Peyer's patch (tissue), 4 donors: ENCODE measurements around the gene FLRT2. TPM values are rescaled to one million over a fixed set of nuclear protein-coding genes. Genes with fewer than 3 reads are reported as not detected.

ENCODE experiments used
- DNase-seq, 3 donors: peaks; one replicate each; pipeline ENCODE4 v3.0.0-alpha.2; 2017 to 2019
- H3K27ac ChIP-seq, 4 donors: fragments of 200-600 bp; sonication (generic); one replicate each; pipeline ENCODE4 v1.5.1; 2016 to 2019
- H3K27me3 ChIP-seq, 2 donors: fragments of 200-600 bp; sonication (generic); one replicate each; pipeline ENCODE4 v1.5.1; 2019
- H3K36me3 ChIP-seq, 3 donors: fragments of 200-600 bp; sonication (generic); one replicate each; pipeline ENCODE4 v1.5.1; 2016 to 2019
- H3K4me1 ChIP-seq, 4 donors: fragments of 200-600 bp; sonication (generic); one replicate each; pipeline ENCODE4 v1.5.1; 2016 to 2019
- H3K4me3 ChIP-seq, 4 donors: fragments of 200-600 bp; sonication (generic); 1 replicate in 3 of 4; 2 replicates in 1 of 4; pipeline ENCODE4 v1.5.1; 2016 to 2019; ENCODE audit warnings: mild to moderate bottlenecking in 1 of 4
- H3K9me3 ChIP-seq, 4 donors: fragments of 200-600 bp; sonication (generic); one replicate each; pipeline ENCODE4 v1.5.1; 2016 to 2019; ENCODE audit warnings: mild to moderate bottlenecking in 1 of 4
- CTCF ChIP-seq, 6 experiments: fragments of 450-650 bp in 4 of 6; fragments of 200-600 bp in 2 of 6; sonication (generic) in 1 of 6; IDR thresholded peaks; one replicate each; pipeline ENCODE4 v1.5.1; 2017 to 2019; ENCODE audit warnings: antibody characterized with exemption in 6 of 6, mild to moderate bottlenecking in 3 of 6, moderate library complexity in 1 of 6
- POLR2A ChIP-seq, 2 donors: fragments of 450-650 bp; IDR thresholded peaks; one replicate each; pipeline ENCODE4 v1.5.1; 2017; ENCODE audit warnings: antibody characterized with exemption in 2 of 2, mild to moderate bottlenecking in 2 of 2, moderate library complexity in 2 of 2
- total RNA-seq, 4 donors: library from RNA; depleted of rRNA; stranded (reverse); fragments of >200 nt; gene quantifications; one replicate each; pipeline ENCODE4 v1.1.0, GENCODE V29; 2016

Gene FLRT2
- total RNA-seq, 4 donors from 2014 or later: 1.1 to 4.8 (median 2.2) TPM

- H3K4me1 ChIP-seq: no peaks in the 10 kb centered on the region
- TF ChIP-seq POLR2A (IDR thresholded peaks at IDR 0.05) (no peak), CTCF (IDR thresholded peaks at IDR 0.05) (no peak)
- no peaks in the 10 kb centered on the region for H3K27me3 ChIP-seq
- H3K27ac ChIP-seq: no peak overlapping the region
- DNase-seq: no peak
- peaks cover 0 to 3% (median 0%) of the 10 kb centered on the region in 3 donors for H3K36me3 ChIP-seq
- H3K4me3 ChIP-seq: no peak overlapping the region
- no peaks in the 10 kb centered on the region for H3K9me3 ChIP-seq
Measured at GRCh38 chr14:85618390-85618789, 88.4 kb downstream of the FLRT2 start.

GRCh38 chr14:85618978-85619377 lies 89.0 kb downstream of the FLRT2 start:
- H3K4me1 ChIP-seq: no peaks in the 10 kb centered on the region
- no peak for DNase-seq
- H3K4me3 ChIP-seq: no peak overlapping the region
- no peak overlapping the region for H3K27ac ChIP-seq
- no peaks in the 10 kb centered on the region for H3K27me3 ChIP-seq
- H3K36me3 ChIP-seq: peaks cover 0 to 3% (median 0%) of the 10 kb centered on the region in 3 donors
- no peaks in the 10 kb centered on the region for H3K9me3 ChIP-seq
- TF ChIP-seq POLR2A (IDR thresholded peaks at IDR 0.05) (no peak), CTCF (IDR thresholded peaks at IDR 0.05) (no peak)

- no peak for TF ChIP-seq POLR2A (IDR thresholded peaks at IDR 0.05)
- TF ChIP-seq CTCF (IDR thresholded peaks at IDR 0.05): no peak
- Histone ChIP-seq H3K4me1 (no peaks in the 10 kb centered on the region), H3K9me3 (no peaks in the 10 kb centered on the region), H3K27ac (no peak overlapping the region), H3K4me3 (no peak overlapping the region), H3K27me3 (no peaks in the 10 kb centered on the region), H3K36me3 (peaks cover 0 to 3% (median 0%) of the 10 kb centered on the region in 3 donors)
- DNase-seq: no peak
Measured at GRCh38 chr14:85619851-85620250, 89.9 kb downstream of the FLRT2 start.

GRCh38 chr14:85620947-85621346 lies 91.0 kb downstream of the FLRT2 start:
- Histone ChIP-seq H3K27me3 (no peaks in the 10 kb centered on the region), H3K27ac (no peak overlapping the region), H3K4me1 (no peaks in the 10 kb centered on the region), H3K36me3 (peaks cover 0 to 3% (median 0%) of the 10 kb centered on the region in 3 donors), H3K9me3 (no peaks in the 10 kb centered on the region), H3K4me3 (no peak overlapping the region)
- TF ChIP-seq POLR2A (IDR thresholded peaks at IDR 0.05) (no peak), CTCF (IDR thresholded peaks at IDR 0.05) (no peak)
- no peak for DNase-seq

GRCh38 chr14:85622106-85622505 lies 92.2 kb downstream of the FLRT2 start:
- no peaks in the 10 kb centered on the region for H3K9me3 ChIP-seq
- no peak for TF ChIP-seq CTCF (IDR thresholded peaks at IDR 0.05)
- no peak for TF ChIP-seq POLR2A (IDR thresholded peaks at IDR 0.05)
- no peak overlapping the region for H3K4me3 ChIP-seq
- H3K27ac ChIP-seq: no peak overlapping the region
- H3K4me1 ChIP-seq: no peaks in the 10 kb centered on the region
- no peak for DNase-seq
- no peaks in the 10 kb centered on the region for H3K27me3 ChIP-seq
- H3K36me3 ChIP-seq: peaks cover 0 to 3% (median 0%) of the 10 kb centered on the region in 3 donors
